HEK293 (cell line): ENCODE measurements around the gene SLC43A1.

Experiments used
- CTCF ChIA-PET: fragments of 350-600 bp; formaldehyde crosslinking; extraction: SDS; loops from one replicate; lab custom pipeline; 2021; ENCODE audit warnings: antibody characterized with exemption; lab: Yijun Ruan, JAX
- POLR2A ChIA-PET: fragments of 300-600 bp; formaldehyde crosslinking; extraction: SDS; loops from one replicate; lab custom pipeline; 2020; ENCODE audit warnings: antibody characterized with exemption, inconsistent platforms; lab: Yijun Ruan, JAX
- H3K27ac ChIP-seq: fragments of 200-500 bp; sonication (Bioruptor generic); 2 replicates; pipeline ENCODE4 v1.5.1; 2014; ENCODE audit warnings: low read depth, low read length, control low read depth, inconsistent platforms; ENCODE audit errors: extremely low read depth
- H3K36me3 ChIP-seq, 2 experiments: fragments of 200-500 bp in 1 of 2; sonication (Bioruptor generic) in 1 of 2; 1 replicate in 1 of 2; 2 replicates in 1 of 2; pipeline ENCODE4 v1.5.1; 2014 to 2017; ENCODE audit warnings: inconsistent platforms in 2 of 2, low read length in 2 of 2; ENCODE audit not compliant: control insufficient read depth in 2 of 2, insufficient read depth in 1 of 2
- H3K4me1 ChIP-seq: fragments of 200-500 bp; sonication (Bioruptor generic); 2 replicates; pipeline ENCODE4 v1.5.1; 2014; ENCODE audit warnings: mild to moderate bottlenecking, low read length, inconsistent platforms; ENCODE audit not compliant: control insufficient read depth, insufficient read depth
- H3K4me3 ChIP-seq: 2 replicates; pipeline ENCODE4 v1.5.1; 2011; ENCODE audit warnings: low read depth, mild to moderate bottlenecking, control low read depth, low read length, moderate library complexity
- H3K9me3 ChIP-seq: fragments of 200-500 bp; sonication (Bioruptor generic); 2 replicates; pipeline ENCODE4 v1.5.1; 2014; ENCODE audit warnings: low read depth, low read length, inconsistent platforms; ENCODE audit not compliant: control insufficient read depth, insufficient read depth
- CTCF ChIP-seq: fragments of 450-650 bp; formaldehyde crosslinking; IDR thresholded peaks from 2 replicates; pipeline ENCODE4 v1.5.1; 2016; ENCODE audit warnings: missing biosample characterization, missing genetic modification characterization
- GLIS1 ChIP-seq: fragments of 450-650 bp; formaldehyde crosslinking; IDR thresholded peaks from 2 replicates; pipeline ENCODE4 v1.5.1; 2016; ENCODE audit warnings: missing biosample characterization, missing genetic modification characterization
- GLIS2 ChIP-seq: fragments of 450-650 bp; formaldehyde crosslinking; IDR thresholded peaks from 2 replicates; pipeline ENCODE4 v1.5.1; 2016; ENCODE audit warnings: missing biosample characterization, missing genetic modification characterization
- KLF1 ChIP-seq: fragments of 450-650 bp; formaldehyde crosslinking; IDR thresholded peaks from 2 replicates; pipeline ENCODE4 v1.5.1; 2016; ENCODE audit warnings: missing biosample characterization, missing genetic modification characterization
- KLF16 ChIP-seq: fragments of 450-650 bp; formaldehyde crosslinking; IDR thresholded peaks from 2 replicates; pipeline ENCODE4 v1.5.1; 2017; ENCODE audit warnings: missing biosample characterization, missing genetic modification characterization
- KLF17 ChIP-seq: fragments of 450-650 bp; formaldehyde crosslinking; IDR thresholded peaks from 2 replicates; pipeline ENCODE4 v1.5.1; 2016; ENCODE audit warnings: missing biosample characterization, missing genetic modification characterization
- KLF9 ChIP-seq: fragments of 450-650 bp; formaldehyde crosslinking; IDR thresholded peaks from 2 replicates; pipeline ENCODE4 v1.5.1; 2016; ENCODE audit warnings: missing biosample characterization, missing genetic modification characterization, low read depth
- PATZ1 ChIP-seq: fragments of 450-650 bp; formaldehyde crosslinking; IDR thresholded peaks from 2 replicates; pipeline ENCODE4 v1.5.1; 2016; ENCODE audit warnings: missing biosample characterization, missing genetic modification characterization
- SCRT2 ChIP-seq: fragments of 450-650 bp; formaldehyde crosslinking; IDR thresholded peaks from 2 replicates; pipeline ENCODE4 v1.5.1; 2016; ENCODE audit warnings: missing biosample characterization, missing genetic modification characterization
- SP2 ChIP-seq: fragments of 450-650 bp; formaldehyde crosslinking; IDR thresholded peaks from 2 replicates; pipeline ENCODE4 v1.5.1; 2016; ENCODE audit warnings: missing biosample characterization, missing genetic modification characterization
- YY1 ChIP-seq: fragments of 450-650 bp; formaldehyde crosslinking; IDR thresholded peaks from 2 replicates; pipeline ENCODE4 v1.5.1; 2018; ENCODE audit warnings: missing biosample characterization, missing genetic modification characterization
- ZBTB17 ChIP-seq: fragments of 450-650 bp; formaldehyde crosslinking; IDR thresholded peaks from 2 replicates; pipeline ENCODE4 v1.5.1; 2016; ENCODE audit warnings: missing biosample characterization, missing genetic modification characterization
- ZBTB26 ChIP-seq: fragments of 450-650 bp; formaldehyde crosslinking; optimal IDR thresholded peaks from 2 replicates; pipeline ENCODE3; 2016; ENCODE audit warnings: missing biosample characterization, mild to moderate bottlenecking, missing genetic modification characterization
- ZFHX2 ChIP-seq: fragments of 450-650 bp; formaldehyde crosslinking; conservative IDR thresholded peaks from 2 replicates; pipeline ENCODE4 v1.5.1; 2016; ENCODE audit warnings: missing biosample characterization, missing genetic modification characterization
- ZIC2 ChIP-seq: fragments of 450-650 bp; formaldehyde crosslinking; IDR thresholded peaks from 2 replicates; pipeline ENCODE4 v1.5.1; 2016; ENCODE audit warnings: missing biosample characterization, missing genetic modification characterization
- ZNF114 ChIP-seq: fragments of 450-650 bp; formaldehyde crosslinking; IDR thresholded peaks from 2 replicates; pipeline ENCODE4 v1.5.0; 2017; ENCODE audit warnings: missing biosample characterization, missing genetic modification characterization
- ZNF292 ChIP-seq: fragments of 450-650 bp; formaldehyde crosslinking; IDR thresholded peaks from 2 replicates; pipeline ENCODE4 v1.5.1; 2016; ENCODE audit warnings: low read depth, missing biosample characterization, missing genetic modification characterization, borderline replicate concordance
- ZNF341 ChIP-seq: fragments of 450-650 bp; formaldehyde crosslinking; IDR thresholded peaks from 2 replicates; pipeline ENCODE4; 2016; ENCODE audit warnings: low read depth, missing biosample characterization, missing genetic modification characterization
- ZNF391 ChIP-seq: fragments of 450-650 bp; formaldehyde crosslinking; IDR thresholded peaks from 2 replicates; pipeline ENCODE4 v1.5.1; 2016; ENCODE audit warnings: low read depth, missing biosample characterization, missing genetic modification characterization, borderline replicate concordance
- ZNF561 ChIP-seq: fragments of 450-650 bp; IDR thresholded peaks from 2 replicates; pipeline ENCODE4 v1.5.1; 2018; ENCODE audit warnings: missing biosample characterization, missing genetic modification characterization, borderline replicate concordance
- ZNF585B ChIP-seq: fragments of 450-650 bp; formaldehyde crosslinking; IDR thresholded peaks from 2 replicates; pipeline ENCODE4 v1.5.1; 2016; ENCODE audit warnings: missing biosample characterization, missing genetic modification characterization
- ZNF639 ChIP-seq: fragments of 450-650 bp; formaldehyde crosslinking; IDR thresholded peaks from 2 replicates; pipeline ENCODE4 v1.5.1; 2016; ENCODE audit warnings: missing biosample characterization, missing genetic modification characterization
- ZNF837 ChIP-seq: fragments of 450-650 bp; formaldehyde crosslinking; IDR thresholded peaks from 2 replicates; pipeline ENCODE4 v1.5.1; 2016; ENCODE audit warnings: missing biosample characterization, missing genetic modification characterization

Gene SLC43A1

GRCh38 chr11:57482782-57483561 lies 32.5 kb downstream of the SLC43A1 start:
- TF ChIP-seq ZFHX2 (tag by site-specific recombination) = 0 out of 2 replicates have a peak, but pooled peaks have one; percentile 15
- TF ChIP-seq KLF17 = peak; percentile 66; the same call in 1 of the 2 replicates
- TF ChIP-seq PATZ1 = peak; percentile 68
- no peak for TF ChIP-seq ZNF639 (tag by site-specific recombination)
- peak; percentile 45 for TF ChIP-seq ZBTB26 (tag by site-specific recombination)
- TF ChIP-seq CTCF (tag by site-specific recombination) = peak; percentile 40
- no peak for TF ChIP-seq YY1 (tag by site-specific recombination)
- peak; percentile 75 for TF ChIP-seq ZNF341
- TF ChIP-seq GLIS2 (tag by site-specific recombination) = peak; percentile 78
- TF ChIP-seq ZBTB17 (tag by site-specific recombination) = peak; percentile 57; the same call in 1 of the 2 replicates
- peak; percentile 48; the same call in 1 of the 2 replicates for TF ChIP-seq KLF1 (tag by site-specific recombination)
- TF ChIP-seq ZNF391 (tag by site-specific recombination) = no peak
- TF ChIP-seq SP2 (tag by site-specific recombination) = 0 out of 2 replicates have a peak, but pooled peaks have one; percentile 33
- TF ChIP-seq ZIC2 (tag by site-specific recombination) = peak; percentile 47
- TF ChIP-seq KLF16 = peak; percentile 30; the same call in 1 of the 2 replicates
- TF ChIP-seq KLF9 (tag by site-specific recombination) = peak; percentile 39; the same call in 1 of the 2 replicates
- TF ChIP-seq SCRT2 (tag by site-specific recombination) = no peak
- no peak for TF ChIP-seq ZNF292
- 0 out of 2 replicates have a peak, but pooled peaks have one; percentile 59 for TF ChIP-seq ZNF561
- TF ChIP-seq ZNF585B (tag by site-specific recombination) = no peak
- no peak for TF ChIP-seq ZNF837 (tag by site-specific recombination)
- TF ChIP-seq GLIS1 (tag by site-specific recombination) = peak; percentile 86
- no peak for TF ChIP-seq ZNF114 (tag by site-specific recombination)
- TF ChIP-seq, all 188 proteins: peak for 15
- no peaks in the 10 kb centered on the region; the same call in 1 of the 2 replicates for H3K4me1 ChIP-seq
- no peaks in the 10 kb centered on the region for H3K9me3 ChIP-seq
- CTCF ChIA-PET = interaction anchor here (0.6 to 8.9 kb wide), 29 partner anchors 8 to 642 kb away, joined by 3 to 140 read pairs (median 4); partner anchors contain the start of gene RTN4RL2
- H3K4me3 ChIP-seq = peak overlapping the region; percentile 29
- POLR2A ChIA-PET = no interaction called here
- H3K27ac ChIP-seq = no peak overlapping the region
- peaks cover 0 to 18% of the 10 kb centered on the region in 2 experiments; a peak in 1 of 3 replicates for H3K36me3 ChIP-seq
